ENCODE data around the gene EID2B.

DNA sequence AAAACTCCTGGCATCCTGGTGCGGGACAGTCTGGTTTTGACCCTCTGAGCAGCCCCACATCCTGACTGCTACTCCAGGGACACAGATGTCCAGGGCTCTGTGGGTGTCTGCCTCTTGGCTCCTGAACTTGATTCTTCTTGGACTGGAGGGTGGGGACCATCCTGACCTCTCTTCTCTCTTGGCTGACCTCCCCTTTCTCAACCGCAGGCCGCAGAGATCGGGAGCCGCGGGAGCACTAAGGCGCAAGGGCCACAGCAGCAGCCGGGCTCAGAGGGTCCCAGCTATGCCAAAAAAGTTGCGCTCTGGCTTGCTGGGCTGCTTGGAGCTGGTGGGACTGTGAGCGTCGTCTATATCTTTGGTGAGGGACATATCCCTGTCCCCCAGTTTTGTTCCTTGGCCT, 51.0 kb downstream of the EID2B start:
- TF ChIP-seq, protein P1, sequence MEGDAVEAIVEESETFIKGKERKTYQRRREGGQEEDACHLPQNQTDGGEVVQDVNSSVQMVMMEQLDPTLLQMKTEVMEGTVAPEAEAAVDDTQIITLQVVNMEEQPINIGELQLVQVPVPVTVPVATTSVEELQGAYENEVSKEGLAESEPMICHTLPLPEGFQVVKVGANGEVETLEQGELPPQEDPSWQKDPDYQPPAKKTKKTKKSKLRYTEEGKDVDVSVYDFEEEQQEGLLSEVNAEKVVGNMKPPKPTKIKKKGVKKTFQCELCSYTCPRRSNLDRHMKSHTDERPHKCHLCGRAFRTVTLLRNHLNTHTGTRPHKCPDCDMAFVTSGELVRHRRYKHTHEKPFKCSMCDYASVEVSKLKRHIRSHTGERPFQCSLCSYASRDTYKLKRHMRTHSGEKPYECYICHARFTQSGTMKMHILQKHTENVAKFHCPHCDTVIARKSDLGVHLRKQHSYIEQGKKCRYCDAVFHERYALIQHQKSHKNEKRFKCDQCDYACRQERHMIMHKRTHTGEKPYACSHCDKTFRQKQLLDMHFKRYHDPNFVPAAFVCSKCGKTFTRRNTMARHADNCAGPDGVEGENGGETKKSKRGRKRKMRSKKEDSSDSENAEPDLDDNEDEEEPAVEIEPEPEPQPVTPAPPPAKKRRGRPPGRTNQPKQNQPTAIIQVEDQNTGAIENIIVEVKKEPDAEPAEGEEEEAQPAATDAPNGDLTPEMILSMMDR (IDR thresholded peaks at IDR 0.05): no peak
- TF ChIP-seq POLR2A (IDR thresholded peaks at IDR 0.05): no peak
